ENCODE measurements around the gene C1QL2.

The C1QL2 gene

DNA sequence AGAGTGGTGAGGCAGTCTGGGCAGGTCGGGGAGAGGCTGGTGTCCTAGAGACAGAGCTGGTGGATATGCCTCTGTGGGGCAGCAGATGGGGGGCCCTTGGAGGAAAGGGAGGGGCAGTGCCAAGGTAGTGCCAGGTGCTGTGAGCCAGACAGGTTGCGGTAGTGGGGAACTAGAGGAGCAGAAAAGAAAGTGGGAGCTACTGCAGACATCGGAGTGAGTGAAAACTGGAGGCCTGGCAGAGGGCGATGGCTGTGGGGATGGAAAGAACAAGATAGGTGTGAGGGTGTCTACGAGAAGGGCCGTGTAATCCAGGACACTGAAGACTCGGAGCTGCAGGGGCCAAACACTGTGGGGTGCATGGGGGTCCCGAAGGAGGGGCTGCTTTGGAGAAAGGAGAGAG lies 21.7 kb downstream of the C1QL2 start:
- no peak for DNase-seq

DNA sequence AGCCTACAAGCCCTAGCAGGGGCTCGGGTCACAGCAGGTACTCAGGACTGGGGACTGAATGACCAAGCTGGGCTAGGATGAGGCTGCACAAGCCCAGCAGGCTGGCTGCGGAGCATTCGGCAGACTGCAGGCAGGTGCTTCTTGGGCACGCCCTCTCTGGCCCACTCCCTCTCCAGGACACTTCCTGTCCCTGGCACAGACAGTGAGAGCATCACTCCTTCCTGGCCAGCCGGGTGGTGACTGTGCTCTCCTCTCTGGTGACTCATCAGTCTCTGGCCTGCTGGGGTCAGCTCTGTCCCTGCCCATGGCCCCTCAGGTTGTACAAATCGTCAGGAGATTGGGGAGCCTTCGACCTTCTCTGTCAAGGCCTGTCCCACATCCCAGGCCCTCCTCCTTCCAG lies 22.5 kb downstream of the C1QL2 start:
- no peak for DNase-seq

DNA sequence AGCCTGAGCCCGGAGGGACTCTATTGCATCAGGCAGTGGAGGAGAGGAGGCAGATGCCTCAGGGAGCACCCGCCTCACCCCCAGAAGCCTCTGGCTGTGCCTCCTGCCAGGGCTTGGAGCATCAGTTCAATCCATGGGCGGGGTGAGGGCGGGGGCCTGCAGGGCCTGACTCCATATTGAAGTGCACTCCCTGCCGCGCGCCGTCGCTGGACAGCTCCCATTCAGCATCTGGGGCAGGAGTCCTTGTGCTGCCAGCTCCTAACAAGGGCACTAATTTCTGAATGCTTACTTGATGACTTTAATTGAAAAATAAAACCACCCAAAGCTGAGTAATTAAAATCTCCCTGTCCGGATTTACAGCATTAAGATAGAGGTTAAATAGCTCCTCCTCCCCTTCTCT lies 23.8 kb downstream of the C1QL2 start:
- no peak for DNase-seq

DNA sequence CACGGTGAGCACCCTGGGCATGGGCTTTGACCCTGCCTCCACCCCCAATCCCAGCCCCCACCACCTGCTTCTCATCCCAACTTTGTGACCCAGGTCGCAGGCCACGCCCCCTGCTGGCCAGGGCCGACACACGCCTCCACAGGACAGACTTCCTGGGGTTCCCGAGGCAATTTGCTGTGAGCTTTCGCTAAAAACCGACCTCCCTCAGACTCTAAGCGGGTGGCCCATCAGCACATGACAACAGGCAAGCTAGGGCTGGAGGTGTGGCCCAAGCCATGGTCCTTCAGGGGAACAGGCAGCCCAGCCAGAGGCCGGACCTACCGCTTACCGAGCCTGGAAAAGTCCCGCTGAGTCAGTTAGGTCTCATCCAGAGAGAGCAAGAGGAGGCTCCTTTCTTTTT lies 31.9 kb downstream of the C1QL2 start:
- peak; percentile 62 to 75 (median 67) for DNase-seq

DNA sequence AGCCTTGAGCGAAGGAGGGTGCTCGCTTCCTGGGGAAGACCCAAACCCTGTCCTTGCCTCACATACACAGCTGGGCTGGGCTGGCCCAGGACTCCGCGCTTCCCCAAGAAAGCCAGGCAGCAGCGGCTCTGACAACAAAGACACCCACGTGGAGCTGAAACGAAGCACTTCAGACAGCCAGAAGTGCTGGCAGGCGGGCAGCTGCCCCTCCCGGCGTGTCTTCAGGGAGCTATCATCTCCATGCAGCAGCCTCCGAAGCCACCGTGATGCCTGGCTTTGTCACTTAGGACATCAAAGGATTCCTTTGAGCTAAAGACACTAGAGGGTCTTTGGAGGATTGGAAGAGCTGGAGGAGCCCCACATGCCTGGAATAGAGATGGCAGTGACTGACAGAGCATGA lies 35.2 kb downstream of the C1QL2 start:
- no peak for DNase-seq

DNA sequence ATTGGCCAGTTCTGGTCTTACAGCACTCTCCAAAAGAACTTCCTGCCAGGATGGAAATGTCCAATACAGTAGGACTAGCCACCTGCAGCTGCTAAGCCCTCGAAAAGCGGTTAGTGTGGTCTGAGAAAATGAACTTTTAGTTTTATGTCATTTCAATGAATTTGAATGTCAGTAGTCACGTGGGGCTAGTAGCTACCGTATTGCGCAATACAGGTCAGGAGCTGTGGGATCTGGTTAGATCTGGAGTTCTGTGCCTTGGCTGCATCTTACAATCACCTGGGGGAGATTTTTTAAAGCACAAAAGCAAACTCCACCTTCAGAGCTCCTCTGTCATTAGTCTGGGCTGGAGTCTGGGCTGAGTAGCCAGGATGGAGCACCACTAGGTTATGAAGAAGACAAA lies 35.9 kb downstream of the C1QL2 start:
- DNase-seq = no peak

DNA sequence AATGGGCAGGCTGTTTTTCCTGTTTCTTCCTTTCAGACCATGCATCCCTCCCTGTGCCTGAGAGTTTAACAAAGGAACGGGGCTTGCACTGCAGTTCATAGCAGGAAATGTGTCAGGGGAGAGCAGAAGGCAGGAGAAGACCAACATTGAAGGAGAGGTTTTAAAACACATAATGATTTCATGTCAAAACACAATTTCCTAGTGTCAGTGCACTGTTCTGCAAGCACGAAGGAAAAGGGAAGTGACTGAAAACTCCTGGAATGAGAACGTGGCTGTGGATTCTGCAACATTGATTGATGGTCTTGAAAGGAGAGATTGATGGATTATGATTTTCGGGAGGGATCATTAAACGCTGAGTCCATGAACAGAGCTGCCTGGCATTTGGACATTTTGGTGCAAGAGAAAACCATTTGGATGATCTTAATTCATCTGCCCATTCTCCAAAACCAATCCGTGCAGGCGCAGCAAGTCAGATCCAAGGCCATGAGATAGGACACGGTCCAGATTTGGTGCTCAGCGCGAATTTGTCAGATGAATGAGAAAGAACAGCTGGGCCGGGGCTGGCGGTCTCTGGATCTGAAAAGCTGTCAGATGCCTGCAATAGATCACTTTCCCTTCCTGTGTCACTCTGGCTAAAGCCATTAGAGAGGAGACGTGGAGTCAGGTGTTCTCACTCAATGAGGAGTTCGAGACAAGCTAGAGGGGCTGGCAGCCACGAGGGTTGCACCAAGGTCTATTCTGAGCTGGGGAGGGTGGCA lies 38.4 kb downstream of the C1QL2 start:
- no peak for DNase-seq

DNA sequence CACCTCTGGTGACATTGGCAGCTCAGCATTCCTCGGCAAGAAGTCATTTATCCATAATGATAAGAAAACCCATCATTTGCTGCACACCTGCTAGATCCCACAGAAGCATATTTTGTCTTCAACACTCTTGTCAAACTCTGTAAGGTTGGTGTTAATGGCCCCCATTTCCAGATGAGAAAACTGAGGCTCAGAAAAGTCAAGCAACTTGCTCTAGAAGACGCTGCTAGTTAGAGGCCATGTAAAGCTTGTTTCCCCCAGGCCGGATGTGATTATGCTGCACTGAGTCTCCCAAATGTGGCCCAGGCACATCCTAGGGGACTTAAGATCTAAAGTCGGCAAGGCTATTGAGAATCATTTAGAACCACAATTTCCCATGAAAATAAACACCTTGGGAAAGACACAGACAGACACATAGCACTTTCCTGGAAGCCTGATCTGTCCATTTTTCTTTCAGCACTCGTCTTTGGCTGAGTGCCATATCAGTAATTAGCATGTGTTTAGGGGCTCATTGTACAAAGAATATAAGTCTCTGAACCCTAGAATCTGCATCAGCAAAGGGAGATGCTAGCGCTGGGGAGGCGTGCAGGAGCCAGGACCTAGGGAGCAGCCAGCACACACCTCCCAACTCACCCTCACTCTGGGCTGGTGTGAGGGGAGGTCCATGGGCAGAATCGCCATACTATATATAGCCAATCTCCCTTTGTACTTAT lies 39.3 kb downstream of the C1QL2 start:
- DNase-seq = no peak

DNA sequence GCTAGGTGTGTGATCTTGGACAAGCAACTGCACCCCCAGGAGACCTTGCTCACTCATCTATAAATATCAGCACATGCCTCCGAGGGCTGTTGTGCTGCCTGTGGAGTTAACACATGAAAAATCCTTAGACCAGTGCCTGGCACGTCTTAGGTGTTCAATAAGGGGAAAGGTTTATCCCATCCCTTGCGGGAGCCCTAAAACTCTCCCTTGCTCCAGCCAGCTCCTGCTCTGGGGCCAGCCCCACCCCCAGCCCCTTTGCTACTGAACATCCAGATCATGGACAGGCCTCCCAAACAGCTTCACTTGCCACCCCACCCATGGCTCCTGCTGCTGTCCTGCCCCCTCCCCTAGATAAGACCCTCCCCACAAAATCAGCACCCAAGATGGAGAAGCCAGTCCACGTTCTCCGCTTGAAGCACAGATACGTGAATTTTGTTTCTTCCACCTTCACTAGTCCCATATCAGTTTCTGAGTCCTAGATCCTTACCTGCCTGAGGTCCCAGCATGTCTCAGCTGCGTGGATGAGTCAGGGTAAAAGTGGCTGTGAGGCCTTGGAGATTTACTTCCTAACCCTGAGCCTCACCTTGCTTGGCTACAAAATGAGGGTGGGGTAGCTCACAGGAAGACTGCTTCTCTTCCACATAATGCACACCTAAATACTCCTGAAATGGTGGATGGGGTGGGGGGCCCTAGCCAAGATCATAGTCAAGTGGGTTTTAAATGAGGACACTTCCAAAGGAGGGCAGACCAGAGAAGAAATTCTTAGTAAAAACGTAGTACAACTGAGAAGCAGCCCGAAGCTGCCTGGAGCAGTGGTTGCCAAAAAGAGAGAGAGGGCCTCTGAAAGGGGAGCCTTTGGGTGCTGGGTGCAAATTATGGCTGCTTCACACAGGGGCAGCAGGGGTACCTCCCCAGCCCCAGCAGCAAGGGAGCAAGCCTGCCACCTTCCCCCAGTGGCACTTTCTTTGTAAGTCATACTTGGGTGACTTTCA lies 40.4 kb downstream of the C1QL2 start:
- no peak for DNase-seq

DNA sequence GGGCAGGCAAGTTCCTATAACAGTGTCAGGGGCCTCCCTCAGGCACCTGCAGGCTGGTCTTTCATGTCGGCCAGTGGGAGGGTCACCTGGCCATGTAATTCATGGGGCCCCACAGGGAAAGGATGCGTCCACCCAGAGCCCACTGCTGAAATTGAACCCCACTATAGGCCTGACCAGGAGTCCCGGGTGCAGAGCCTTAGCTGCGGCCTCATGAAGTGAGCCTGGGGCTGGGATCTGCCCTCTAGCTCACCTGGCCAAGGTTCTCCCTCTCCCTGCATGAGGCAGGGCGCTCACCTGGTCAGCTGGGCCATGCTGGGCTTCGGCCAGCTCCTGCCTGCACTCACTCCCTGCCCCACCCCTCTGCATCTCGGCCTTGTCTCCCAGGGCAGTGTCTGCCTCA lies 41.1 kb downstream of the C1QL2 start:
- DNase-seq = no peak

DNA sequence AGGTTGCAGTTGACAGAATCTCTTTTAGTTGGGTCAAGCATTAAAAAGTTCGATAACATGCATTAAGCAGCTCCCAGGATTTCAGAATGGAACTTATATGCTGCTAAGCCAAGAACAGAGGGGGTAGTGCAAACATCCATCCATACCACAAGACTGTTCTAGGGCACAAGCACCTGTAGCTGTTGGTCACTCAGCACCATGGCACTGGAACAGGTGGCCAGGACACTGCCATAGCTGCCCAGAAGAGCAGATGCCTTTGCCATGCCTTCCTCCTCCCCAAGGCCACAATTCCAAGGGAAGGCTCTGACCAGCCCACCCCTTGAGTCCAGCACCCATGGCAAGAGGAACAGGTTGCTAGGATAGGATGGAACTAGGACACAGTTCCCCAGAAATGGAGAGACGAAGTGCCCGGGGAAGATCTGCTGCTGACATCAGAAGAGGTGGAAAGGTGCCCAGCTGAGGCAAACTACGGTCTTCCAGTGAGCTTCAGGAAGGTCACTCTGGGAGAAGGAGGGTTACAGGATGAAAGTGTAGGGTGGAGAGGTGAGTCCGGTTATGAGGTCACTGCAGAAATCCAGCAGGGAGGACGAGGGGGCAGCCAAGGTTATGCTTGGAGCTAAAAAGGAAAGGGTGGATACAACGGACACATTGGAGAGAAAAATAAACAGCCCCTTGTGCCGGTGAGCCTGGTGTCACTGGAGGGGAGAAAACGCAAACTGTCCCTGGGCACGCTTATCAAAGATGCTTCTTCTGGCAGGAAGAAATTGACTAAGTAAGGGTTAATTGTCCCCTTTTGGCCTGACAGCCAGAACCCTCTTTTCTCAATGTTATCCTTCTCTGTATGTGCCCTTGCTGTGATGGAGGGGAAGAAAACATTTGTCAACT lies 41.9 kb downstream of the C1QL2 start:
- no peak for DNase-seq

DNA sequence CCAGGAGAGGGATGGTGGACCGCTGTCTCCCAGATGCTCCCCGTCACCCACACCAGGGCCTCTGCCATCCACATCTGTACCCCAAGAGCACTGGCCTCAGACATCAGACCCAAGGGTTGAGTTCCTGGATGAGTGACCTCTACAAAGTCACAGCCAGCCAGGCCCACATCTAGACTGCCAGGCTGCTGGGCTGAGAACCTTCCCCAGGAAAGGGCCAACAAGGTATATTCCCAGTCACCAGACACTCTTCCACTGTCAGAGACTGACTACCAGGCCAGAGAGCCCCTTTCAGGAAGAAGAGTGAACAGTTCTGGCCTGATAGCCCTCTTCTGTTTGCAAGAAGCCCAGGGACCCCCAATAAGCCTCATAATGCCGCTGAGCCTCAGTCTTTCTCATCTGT lies 44.3 kb downstream of the C1QL2 start:
- no peak for DNase-seq

DNA sequence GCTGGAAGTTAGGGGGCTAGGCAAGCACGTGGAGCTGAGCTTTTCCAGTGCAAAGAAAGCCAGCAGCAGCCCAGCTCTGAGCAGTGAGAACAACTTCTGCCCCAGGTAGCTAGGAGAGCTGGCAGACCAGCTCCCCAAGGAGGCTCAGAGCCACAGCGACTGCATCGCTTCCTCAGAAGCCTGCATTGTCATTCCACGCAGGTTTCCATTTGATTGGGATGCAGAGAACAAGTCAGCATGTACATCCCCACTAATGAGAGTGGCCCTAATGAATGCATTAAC lies 45.1 kb downstream of the C1QL2 start:
- no peak for DNase-seq

DNA sequence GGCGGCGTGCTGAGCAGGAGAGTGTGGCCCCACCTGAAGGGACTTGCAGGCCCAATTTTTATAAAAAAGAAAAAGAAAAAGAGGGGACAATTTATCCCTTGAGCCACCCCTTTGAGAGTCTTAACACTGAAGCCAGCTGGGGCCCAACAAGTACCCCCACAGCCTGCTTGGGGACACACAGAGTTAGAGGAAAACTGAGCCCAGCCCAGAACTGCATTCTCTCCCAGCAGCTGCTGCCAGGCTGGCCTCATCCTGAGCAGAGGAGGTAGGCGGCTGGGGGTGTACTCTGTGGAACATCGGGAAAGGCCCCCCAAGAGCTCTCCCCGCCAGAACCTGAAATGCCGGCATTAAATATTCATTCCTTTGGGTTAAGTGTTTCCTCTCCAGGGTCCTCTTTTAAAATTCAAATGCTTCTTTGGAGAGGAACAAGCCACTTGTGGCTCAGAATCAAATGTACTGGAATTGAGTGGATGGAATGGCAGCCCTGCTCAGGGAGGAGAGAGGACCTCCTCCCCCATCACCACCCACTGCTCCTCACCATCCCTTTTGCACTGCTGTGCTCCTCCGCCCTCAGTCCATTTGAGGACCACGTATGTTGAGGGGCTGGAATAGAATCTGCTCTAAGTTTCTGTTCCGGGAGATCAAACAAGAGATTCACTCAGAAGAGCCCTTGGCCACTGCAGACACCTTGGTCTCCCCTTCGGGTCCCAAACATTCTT lies 45.6 kb downstream of the C1QL2 start:
- no peak for DNase-seq

DNA sequence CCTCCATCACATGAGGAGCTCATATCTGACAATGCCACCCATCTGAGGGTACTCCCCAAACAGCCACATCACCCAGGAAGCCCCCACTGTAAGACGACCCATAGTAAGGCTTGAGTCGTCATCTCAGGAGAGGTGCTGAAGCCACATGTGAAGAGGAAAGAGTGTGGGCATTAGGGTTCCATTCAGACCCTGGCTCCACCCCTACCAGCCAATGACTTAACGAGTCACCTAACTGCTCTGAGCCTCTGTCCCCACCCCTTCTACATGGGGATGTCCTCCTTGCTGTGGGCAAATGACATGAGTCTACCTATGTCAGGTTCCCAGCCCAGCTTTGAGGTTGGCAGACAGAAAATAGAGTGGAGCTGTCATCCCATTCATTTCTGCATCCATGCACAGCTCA lies 46.3 kb downstream of the C1QL2 start:
- no peak for DNase-seq

DNA sequence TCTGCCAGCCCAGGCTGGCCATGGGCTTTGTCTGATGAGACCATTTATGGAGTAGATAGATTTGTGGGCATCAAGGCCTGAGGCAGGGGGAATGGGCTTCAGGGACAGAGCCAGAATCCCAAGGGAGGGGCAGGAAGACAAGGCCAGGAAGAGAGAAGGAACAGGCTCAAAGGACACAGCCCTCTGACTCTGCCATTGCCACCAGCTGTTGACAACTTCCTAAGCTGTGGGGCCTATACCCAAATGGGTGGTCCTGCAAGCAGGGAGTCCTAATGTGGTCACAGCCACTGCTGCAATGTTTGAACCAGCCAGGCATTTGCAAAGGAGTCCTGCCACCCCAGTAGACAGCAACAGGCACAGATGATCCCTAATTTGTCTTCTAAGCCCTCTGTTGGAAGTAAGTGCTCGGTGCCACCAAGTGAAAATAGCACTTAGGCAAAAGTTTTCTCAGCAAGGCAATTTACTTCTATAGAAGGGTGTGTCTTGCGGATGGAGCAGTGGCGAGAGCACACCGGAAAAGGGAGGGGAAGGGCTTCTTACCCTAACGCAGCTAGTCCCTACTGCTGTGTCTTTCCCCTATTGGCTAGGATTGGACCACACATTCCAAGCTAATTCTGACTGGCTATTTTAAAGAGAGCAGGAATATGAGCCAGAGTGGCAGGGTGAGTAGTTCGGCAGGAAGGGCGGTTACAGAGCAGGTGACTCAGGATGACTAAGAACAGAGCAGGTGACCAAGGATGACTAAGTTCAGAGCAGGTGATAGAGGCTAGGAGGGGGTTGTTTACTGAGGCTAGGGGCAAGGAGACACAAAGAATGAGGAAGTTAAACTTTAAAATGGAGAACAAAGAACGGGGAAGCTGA lies 47.2 kb downstream of the C1QL2 start:
- peak in 1 of 3 donors; percentile 14 for DNase-seq

DNA sequence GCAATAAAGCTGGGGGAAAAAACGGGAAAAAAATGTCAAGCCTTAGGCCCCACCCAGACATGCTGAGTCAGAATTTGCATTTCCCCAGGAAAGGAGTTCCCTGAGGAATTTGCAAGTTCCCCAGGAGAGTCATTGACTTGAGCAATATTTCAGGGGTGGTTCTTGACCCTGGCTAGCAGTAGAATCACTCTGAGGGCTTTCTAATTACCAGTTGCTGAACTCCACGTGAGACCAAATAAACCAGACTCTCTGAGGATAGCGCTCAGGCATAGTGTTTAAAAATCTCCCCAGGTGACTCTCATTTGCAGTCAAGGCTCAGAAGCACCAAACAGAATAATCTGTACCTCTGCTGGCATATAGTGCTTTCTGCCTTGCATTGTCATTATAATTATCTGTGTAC lies 48.7 kb downstream of the C1QL2 start:
- DNase-seq = peak; percentile 3 to 25 (median 13)

DNA sequence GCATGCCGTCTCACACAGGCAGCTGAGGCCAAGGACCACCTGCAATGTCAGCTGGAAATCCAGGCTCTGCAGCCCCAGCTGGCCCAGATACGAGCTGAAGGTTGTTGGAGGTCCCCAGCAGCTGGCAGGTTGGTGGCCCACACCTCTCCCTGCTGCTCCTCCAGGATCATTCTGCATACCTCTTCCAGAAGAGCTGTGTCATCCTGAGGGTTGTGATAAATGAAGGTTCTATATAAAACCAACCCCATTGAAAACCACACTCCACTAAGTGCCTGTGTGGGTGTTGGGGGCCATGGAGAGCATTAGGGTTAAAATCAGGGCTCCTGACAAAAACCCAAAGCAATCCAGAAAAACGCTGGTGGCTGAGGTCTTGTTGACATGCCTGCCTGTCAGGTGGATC lies 50.4 kb downstream of the C1QL2 start:
- DNase-seq = no peak

DNA sequence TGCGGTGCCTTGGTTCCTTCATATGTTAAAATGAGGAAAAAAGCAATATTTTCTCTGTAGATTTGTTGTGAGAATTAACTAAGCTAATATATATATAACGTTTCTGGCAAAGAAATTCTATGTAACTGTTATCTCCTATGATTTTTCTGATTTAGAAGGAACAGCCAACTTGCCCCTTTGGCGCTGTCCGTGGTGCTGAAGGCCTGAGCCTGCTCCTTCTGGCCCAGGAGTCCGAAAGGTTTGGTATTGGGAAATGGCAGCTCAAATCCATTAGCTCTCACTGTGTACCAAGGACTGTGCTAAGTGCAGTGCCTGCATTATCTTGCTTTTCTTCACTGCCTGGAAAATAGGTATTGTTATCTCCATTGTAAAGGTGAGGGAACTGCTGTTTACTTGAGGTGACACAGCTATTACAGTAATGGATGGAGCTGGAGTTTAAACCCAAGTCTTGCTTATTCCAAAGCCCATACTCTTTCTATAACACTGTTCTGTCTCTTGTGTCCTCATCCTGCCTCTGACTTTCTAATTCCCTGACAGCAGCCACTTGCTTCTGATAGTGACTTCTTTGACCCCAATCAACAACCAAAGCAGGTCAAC lies 52.2 kb downstream of the C1QL2 start:
- DNase-seq = peak; percentile 43 to 80 (median 64)
